Stimulated activated naive CD8-positive, alpha-beta T cell treated with anti-CD3 and anti-CD28 coated beads, Interleukin-15, Interleukin-2, amounts not matched to agents 100 U/mL and 50 U/mL, for 24 hours (primary cell): ENCODE data around the gene MCU.
"Not testable (repeated sequence)": the region's sequence is repeated elsewhere in the genome, so short reads cannot be mapped to it uniquely, and the experiment has no call there.

Experiments
- ATAC-seq: fragments of 150-1000 bp; cut with Tn5 transposase; one replicate; pipeline ENCODE4 v1.10.0; 2021
- DNase-seq: peaks from one replicate; pipeline ENCODE4 v3.0.0; 2021

Gene MCU

GRCh38 chr10:72731916-72732419 lies 40.0 kb downstream of the MCU start:
- no peak for ATAC-seq

DNA sequence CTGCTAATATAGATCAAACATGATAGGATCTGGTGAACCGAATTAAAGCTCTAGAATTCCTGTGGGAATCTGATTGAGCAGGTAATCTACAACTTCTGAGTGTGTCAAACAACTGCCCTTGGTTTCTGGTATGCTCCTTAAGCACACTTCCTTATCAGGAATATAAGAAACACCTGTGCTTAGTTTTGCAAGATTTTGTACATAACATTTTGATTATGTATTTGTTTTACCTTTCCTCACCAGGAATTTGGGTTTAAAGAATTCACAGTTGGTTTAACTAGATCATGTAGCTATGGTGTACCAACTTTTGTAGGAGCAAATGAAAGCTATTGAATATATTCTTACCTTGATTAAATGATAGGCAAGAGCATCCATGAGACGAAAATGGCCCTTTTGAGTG lies 40.6 kb downstream of the MCU start:
- no peak for DNase-seq
- no peak for ATAC-seq

More at GRCh38 chr10:72731916-72732419, 40.0 kb downstream of the MCU start:
- DNase-seq = no peak

GRCh38 chr10:72733989-72734388 lies 42.0 kb downstream of the MCU start:
- DNase-seq = no peak
- no peak for ATAC-seq

GRCh38 chr10:72735288-72735936 lies 43.5 kb downstream of the MCU start:
- no peak for DNase-seq
- ATAC-seq = no peak

GRCh38 chr10:72736176-72736827 lies 44.4 kb downstream of the MCU start:
- no peak for ATAC-seq
- no peak for DNase-seq

DNA sequence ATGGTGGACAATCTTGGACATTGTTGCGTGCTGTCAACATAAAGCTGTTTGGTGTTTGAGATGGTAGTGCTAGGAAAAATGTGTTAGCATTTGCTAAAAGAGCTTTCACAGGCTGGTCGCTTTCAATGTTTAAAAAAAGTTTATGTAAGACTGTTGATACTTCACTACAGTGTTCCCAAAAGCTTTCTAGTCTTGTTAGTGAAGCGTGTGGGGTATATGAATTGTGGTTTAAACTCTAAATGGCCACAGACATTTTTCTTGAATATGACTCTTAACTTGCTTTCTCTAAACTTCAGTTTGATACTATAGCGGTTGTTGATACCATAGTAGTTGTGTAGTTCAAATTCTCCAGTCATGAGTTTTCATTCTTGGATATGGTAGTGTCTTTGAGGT lies 44.9 kb downstream of the MCU start:
- ATAC-seq (no peak), DNase-seq (no peak)

- DNase-seq, ATAC-seq: not testable (repeated sequence)
Measured at GRCh38 chr10:72737357-72737756, 45.4 kb downstream of the MCU start.

GRCh38 chr10:72738486-72738885 lies 46.5 kb downstream of the MCU start:
- DNase-seq (no peak), ATAC-seq (no peak)

DNA sequence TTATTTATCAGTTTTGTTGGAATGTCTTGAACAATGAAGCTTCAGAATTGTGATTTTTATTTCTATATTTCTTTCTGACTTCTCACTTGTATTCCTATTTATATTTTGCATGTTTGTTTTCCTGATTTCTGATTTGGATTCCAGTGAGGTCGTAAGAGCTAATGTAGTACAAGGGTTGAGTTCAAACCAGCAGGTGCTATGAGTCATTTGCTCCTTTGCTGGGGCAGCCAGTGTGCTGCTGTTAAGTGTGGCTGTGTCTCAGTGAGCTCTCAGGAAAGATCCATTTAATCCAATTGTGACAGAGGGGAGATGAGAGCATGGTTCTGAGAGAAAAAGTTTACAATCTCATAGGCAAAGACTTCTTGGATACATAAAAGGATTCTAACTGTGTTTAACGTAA lies 48.6 kb downstream of the MCU start:
- DNase-seq = no peak
- no peak for ATAC-seq

- ATAC-seq (no peak), DNase-seq (no peak)
Measured at GRCh38 chr10:72742092-72742491, 50.1 kb downstream of the MCU start.

- DNase-seq = no peak
Measured at GRCh38 chr10:72742797-72743196, 50.9 kb downstream of the MCU start.

GRCh38 chr10:72744566-72744965 lies 52.6 kb downstream of the MCU start:
- ATAC-seq = no peak
- no peak for DNase-seq

More at GRCh38 chr10:72742797-72743196, 50.9 kb downstream of the MCU start:
- no peak for ATAC-seq

DNA sequence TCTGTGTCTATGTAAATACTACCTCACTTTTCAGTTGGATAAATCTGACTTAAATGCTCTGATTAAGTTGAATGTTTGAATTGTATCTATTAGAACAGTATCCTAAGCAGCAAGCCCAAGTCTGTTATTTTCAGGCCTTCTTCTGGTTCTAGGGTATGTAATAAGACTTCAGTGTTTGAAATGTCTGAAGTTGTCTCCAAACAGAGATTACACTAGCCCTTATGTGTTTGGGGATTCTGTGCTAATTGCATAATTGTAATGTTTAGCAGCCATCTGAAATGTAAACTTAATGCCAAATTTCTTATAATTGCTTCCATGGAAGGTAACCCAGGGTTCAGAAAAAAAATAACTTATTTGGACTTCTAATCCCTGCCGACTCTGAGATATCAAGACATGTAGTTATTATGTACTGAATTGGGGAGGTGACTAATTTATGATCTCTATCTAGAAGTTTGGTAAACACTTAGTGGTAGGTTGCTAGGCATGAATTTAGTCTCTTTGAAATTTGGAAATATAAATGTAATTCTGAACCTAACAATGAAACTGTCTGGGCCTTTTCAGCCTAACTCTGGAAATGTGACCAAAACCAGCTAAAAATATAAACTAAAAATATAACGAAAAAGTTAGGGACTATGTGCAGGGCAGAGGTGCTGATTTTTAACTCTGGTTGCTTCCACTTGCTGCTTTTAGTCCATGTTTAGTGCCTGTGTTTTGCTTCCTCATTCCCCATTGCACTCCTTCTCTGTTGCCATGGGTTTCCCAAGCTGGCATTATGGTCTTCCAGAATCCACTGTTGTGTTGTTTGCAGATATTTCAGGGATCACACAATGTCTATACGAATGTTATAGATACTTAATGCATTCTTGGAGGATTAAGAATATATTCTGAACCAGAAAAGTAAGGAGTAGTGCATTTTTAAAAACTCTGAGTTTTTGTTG lies 54.8 kb downstream of the MCU start:
- ATAC-seq = no peak
- DNase-seq = no peak

- DNase-seq (no peak), ATAC-seq (no peak)
Measured at GRCh38 chr10:72747521-72747920, 55.6 kb downstream of the MCU start.

GRCh38 chr10:72753760-72754231 lies 61.9 kb downstream of the MCU start:
- DNase-seq (no peak), ATAC-seq (no peak)

DNA sequence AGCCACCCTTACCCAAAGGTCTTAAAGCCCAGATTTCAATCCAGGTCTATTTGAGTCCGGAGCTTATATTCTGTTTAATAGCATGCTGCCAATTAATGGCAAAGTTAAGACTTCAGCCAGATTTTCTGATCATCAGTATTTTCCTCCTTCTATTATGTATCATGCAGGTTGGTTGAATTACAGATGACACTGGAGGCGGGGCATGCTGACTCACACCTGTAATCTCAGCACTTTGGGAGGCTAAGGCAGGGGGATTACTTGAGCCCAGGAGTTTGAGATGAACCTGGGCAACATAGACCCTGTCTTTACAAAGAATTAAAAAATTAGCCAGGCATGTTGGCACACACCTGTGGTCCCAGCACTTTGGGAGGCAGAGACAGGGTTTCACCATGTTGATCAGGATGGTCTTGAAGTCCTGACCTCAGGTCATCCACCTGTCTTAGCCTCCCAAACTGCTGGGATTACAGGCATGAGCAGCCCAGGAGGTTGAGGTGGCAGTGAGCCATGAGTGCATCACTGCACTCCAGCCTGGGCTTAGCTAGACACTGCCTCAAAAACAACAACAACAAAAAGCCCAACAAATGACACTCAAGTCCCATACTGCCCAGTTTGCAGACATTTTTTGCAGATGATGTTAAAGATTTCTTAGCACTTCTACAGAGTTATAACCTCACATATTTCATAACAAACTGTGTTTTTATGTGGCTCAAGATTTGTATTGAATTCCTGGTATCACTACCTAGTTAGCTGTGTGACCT lies 62.5 kb downstream of the MCU start:
- no peak for DNase-seq
- ATAC-seq = no peak

GRCh38 chr10:72756674-72757385 lies 64.9 kb downstream of the MCU start:
- DNase-seq = no peak

DNA sequence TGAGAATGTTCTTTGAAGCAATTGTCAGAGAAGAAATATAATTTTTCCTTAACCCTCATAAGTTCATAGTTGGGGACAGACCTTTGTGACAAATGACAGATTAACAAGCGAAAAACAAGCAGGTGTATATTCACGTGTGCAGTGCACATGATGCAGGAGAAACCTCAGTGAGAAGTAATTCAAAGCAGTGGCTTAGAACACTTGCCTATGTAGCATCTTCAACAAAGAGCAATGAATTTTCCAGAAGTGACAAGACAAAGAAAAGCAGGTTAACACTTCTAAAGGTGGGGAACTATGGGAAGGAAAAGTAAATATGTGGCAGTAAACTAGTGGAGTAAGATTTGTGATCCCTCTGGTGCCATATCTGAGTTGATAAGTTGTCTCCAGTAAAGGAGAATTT lies 65.8 kb downstream of the MCU start:
- DNase-seq = no peak
- ATAC-seq = no peak

More at GRCh38 chr10:72756674-72757385, 64.9 kb downstream of the MCU start:
- ATAC-seq = no peak

DNA sequence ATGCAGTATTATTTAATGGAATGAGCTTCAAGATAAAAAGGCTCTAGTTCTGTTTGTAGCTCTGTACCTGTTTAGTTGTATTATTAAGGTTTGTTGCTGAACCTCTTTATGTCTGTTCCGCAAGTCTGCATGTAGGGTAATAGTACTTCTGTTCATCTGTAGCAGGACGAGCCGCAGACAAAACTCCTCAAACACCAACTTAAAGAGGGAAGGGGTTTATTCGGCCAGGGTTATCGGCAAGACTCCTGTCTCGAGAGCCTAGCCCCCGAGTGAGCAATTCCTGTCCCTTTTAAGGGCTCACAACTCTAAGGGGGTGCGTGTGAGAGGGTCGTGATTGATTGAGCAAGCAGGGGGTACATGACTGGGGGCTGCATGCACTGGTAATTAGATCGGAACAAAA lies 67.0 kb downstream of the MCU start:
- not testable (repeated sequence) for DNase-seq, ATAC-seq

GRCh38 chr10:72759584-72759983 lies 67.6 kb downstream of the MCU start:
- ATAC-seq (no peak), DNase-seq (no peak)

DNA sequence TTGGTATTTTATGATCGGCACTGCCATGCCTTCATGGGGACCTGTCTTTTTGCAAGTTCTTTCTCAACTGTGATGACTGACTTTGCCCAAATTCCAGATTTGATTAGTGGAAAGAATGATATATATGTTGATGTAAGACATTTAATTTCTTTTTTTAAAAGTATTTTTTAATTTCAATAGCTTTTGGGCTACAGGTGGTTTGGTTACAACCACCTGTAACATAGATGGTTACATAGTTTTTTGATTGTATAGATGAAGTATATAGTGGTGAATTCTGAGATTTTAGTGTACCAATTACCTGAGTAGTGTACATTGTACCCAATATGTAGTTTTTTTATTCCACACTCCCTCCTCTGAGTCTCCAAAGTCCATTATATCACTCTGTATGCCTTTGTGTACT lies 69.6 kb downstream of the MCU start:
- ATAC-seq (no peak), DNase-seq (no peak)
